BJ (cell line): ENCODE measurements around the gene SPDYE3. TPM values are rescaled to one million over a fixed set of nuclear protein-coding genes. Genes with fewer than 3 reads are reported as not detected.
"Not testable (repeated sequence)": the region's sequence is repeated elsewhere in the genome, so short reads cannot be mapped to it uniquely, and the experiment has no call there.

ENCODE experiments used
- CTCF ChIA-PET: fragments of 350-600 bp; formaldehyde crosslinking; extraction: SDS; loops from one replicate; lab custom pipeline; 2021; ENCODE audit warnings: antibody characterized with exemption, inconsistent platforms; lab: Yijun Ruan, JAX
- POLR2A ChIA-PET: fragments of 300-600 bp; sonication (Branson Sonifier 250); formaldehyde crosslinking; extraction: SDS; loops from one replicate; lab custom pipeline; 2021; ENCODE audit warnings: antibody characterized with exemption; lab: Charles Lee
- DNase-seq: peaks from one replicate; pipeline ENCODE4 v3.0.0-alpha.2; 2011; ENCODE audit warnings: low read depth
- H3K27me3 ChIP-seq: 2 replicates; pipeline ENCODE4 v1.6.0; 2011; ENCODE audit warnings: low read length; ENCODE audit not compliant: control insufficient read depth, insufficient read depth
- H3K36me3 ChIP-seq: 2 replicates; pipeline ENCODE4 v1.5.1; 2011; ENCODE audit warnings: low read length; ENCODE audit not compliant: control insufficient read depth, insufficient read depth
- H3K4me3 ChIP-seq: 2 replicates; pipeline ENCODE4 v1.5.1; 2011; ENCODE audit warnings: low read depth, mild to moderate bottlenecking, control low read depth, low read length
- CTCF ChIP-seq: IDR thresholded peaks from 2 replicates; pipeline ENCODE4 v1.5.1; 2011; ENCODE audit warnings: low read depth, mild to moderate bottlenecking, control low read depth, inconsistent platforms, low read length, moderate library complexity; ENCODE audit not compliant: insufficient read depth
- polyA plus RNA-seq: library from polyadenylated mRNA; depleted of rRNA; stranded (reverse); fragments of >200 nt; gene quantifications from 2 replicates; pipeline ENCODE4 v1.2.3, GENCODE V29; 2011

Gene SPDYE3
- polyA plus RNA-seq, 1 experiment, result not detected

DNA sequence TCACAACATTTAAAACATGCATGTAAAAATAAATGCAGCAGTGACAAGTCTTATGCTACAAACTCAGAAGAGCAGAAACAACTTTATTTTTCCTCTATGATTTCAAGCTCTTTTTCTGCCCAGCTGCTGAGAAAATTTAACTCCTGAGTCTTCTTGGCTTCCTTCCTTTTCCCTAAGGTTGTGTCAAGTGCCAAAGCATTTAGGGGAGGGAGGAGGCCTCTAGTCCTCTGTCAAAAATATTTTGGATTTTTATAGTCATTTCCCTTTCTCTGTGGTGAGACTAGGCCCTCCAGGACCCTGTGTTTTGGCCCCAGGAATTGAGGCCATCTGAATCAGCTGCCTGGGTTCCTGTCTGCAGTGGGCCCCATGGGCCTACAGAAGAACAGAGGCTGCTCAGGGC, 39.4 kb downstream of the SPDYE3 start:
- ChIA-PET POLR2A (no interaction called here), CTCF (interaction anchor here (0.8 to 3.2 kb wide), 4 partner anchors 13 to 216 kb away, joined by 3 to 13 read pairs (median 4); no protein-coding TSS in a partner anchor)
- H3K27me3 ChIP-seq, result no peaks in the 10 kb centered on the region
- TF ChIP-seq CTCF, result no peak
- no peak overlapping the region for H3K4me3 ChIP-seq
- DNase-seq, result no peak
- H3K36me3 ChIP-seq, result peaks cover 29% of the 10 kb centered on the region

- Histone ChIP-seq H3K4me3 (no peak overlapping the region), H3K27me3 (no peaks in the 10 kb centered on the region), H3K36me3 (peaks cover 38% of the 10 kb centered on the region)
- POLR2A ChIA-PET, result no interaction called here
- DNase-seq, result no peak
- CTCF ChIA-PET, result interaction anchor here (0.6 kb wide), 2 partner anchors 64 to 201 kb away, joined by 3 to 5 read pairs; no protein-coding TSS in a partner anchor
- no peak for TF ChIP-seq CTCF
Observed at GRCh38 chr7:100348805-100349204, 41.3 kb downstream of the SPDYE3 start.

DNA sequence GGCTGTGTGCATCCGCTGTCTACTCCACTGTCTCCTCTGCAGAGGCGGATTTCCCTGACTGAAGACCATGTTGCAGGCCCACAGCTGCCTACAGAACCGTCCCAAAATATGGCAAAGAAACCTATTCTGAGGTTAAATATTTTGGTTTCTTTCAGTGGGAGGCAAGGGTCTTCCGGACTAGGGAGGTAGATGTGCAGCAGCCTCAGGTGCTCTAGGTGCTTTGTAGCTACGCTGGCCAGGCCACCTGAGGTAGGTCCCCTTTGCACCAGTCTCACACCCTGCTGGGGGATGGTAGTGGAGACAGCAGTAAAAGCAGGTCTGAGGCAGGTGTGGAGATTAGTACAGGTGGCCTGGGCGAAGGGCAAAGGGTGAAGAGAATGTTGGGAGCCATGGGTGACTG, 42.3 kb downstream of the SPDYE3 start:
- TF ChIP-seq CTCF, result no peak
- CTCF ChIA-PET, result interaction anchor here (0.6 kb wide), 1 partner anchor 202 kb away, joined by 5 read pairs; no protein-coding TSS in a partner anchor
- H3K4me3 ChIP-seq, result no peak overlapping the region
- POLR2A ChIA-PET, result no interaction called here
- DNase-seq, result no peak
- H3K27me3 ChIP-seq, result no peaks in the 10 kb centered on the region
- H3K36me3 ChIP-seq, result peaks cover 44% of the 10 kb centered on the region

DNA sequence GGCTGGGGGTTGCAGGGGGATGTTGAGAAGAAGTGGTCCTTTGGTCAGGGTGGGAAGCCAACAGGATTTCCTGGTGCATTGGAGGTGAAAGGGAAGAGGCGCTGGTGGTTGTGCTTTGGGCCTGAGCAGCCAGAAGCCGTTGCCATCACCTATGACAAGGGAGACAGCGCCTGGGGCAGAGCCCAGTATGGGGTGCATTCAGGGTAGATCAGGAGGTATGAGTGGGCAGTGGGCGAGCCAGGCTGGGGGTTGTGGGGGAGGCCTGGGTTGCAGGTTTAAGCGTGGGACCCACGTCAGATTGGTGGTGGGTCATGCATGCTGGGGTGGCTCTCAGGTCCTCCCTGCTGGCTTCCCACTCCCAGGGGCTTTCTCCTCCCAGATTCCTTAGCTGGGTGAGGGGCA, 44.2 kb downstream of the SPDYE3 start:
- POLR2A ChIA-PET, result no interaction called here
- no peak for DNase-seq
- no peak for TF ChIP-seq CTCF
- H3K27me3 ChIP-seq, result no peaks in the 10 kb centered on the region
- CTCF ChIA-PET, result no interaction called here
- H3K36me3 ChIP-seq, result peaks cover 51% of the 10 kb centered on the region
- no peak overlapping the region for H3K4me3 ChIP-seq

DNA sequence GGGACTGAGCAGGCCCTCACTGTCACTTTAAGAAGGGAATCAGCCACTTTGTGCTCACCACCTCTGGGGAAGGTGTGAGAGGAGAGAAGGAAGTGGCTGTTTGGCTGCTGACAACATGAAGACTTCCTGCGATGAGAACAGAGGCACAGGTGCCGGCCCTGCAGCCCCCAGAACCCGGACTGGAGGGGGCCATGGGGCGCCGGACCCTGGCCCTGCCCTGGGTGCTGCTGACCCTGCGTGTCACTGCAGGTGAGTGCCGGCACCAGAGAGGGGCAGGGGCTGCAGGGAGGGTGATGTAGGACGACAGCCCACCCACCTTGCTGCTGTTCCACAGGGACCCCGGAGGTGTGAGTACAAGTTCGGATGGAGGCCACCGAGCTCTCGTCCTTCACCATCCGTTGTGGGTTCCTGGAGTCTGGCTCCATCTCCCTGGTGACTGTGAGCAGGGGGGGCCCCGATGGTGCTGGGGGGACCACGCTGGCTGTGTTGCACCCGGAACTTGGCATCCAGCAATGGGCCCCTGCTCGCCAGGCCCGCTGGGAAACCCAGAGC, 44.8 kb downstream of the SPDYE3 start:
- H3K4me3 ChIP-seq, CTCF ChIA-PET, H3K27me3 ChIP-seq, POLR2A ChIA-PET, DNase-seq: not testable (repeated sequence)
- H3K36me3 ChIP-seq, result peaks cover 49% of the 10 kb centered on the region
